SK-N-SH (cell line): Measurements from ENCODE around the gene FIBP. TPM values are rescaled to one million over a fixed set of nuclear protein-coding genes. Genes with fewer than 3 reads are reported as not detected.

ENCODE experiments used
- CTCF ChIA-PET: fragments of 300-600, 350-600 bp; formaldehyde crosslinking; extraction: SDS; loops from one replicate; lab custom pipeline; 2021; lab: Yijun Ruan, JAX
- POLR2A ChIA-PET: fragments of 350-600 bp; sonication (Branson Sonifier 250); formaldehyde crosslinking; extraction: SDS; loops from one replicate; lab custom pipeline; 2020; ENCODE audit warnings: antibody characterized with exemption, inconsistent platforms; lab: Yijun Ruan, JAX
- DNase-seq: peaks from one replicate; pipeline ENCODE4 v3.0.0; 2012
- H2AFZ ChIP-seq: fragments of 200-600 bp; sonication (generic); 2 replicates; pipeline ENCODE4 v1.8.1; 2016; ENCODE audit warnings: antibody characterized with exemption, mild to moderate bottlenecking, low read depth
- H3F3A ChIP-seq: fragments of 200-600 bp; sonication (generic); replicated peaks from 2 replicates; pipeline ENCODE3; 2016; ENCODE audit warnings: antibody characterized with exemption, mild to moderate bottlenecking; ENCODE audit not compliant: insufficient read depth
- H3K27ac ChIP-seq, 2 experiments: fragments of 200-500 bp in 1 of 2; fragments of 200-600 bp in 1 of 2; sonication (Bioruptor generic) in 1 of 2; sonication (generic), shearing (Covaris generic) in 1 of 2; 2 replicates each; pipeline versions ENCODE4 v1.5.1 to v1.6.1; 2014 to 2016; ENCODE audit warnings: low read depth in 2 of 2, inconsistent platforms in 1 of 2, low read length in 1 of 2, mild to moderate bottlenecking in 1 of 2, mixed read lengths in 1 of 2
- H3K27me3 ChIP-seq: fragments of 200-600 bp; sonication (generic), shearing (Covaris generic); 2 replicates; pipeline ENCODE4 v1.6.1; 2016; ENCODE audit warnings: mixed run types; ENCODE audit not compliant: insufficient read depth
- H3K36me3 ChIP-seq, 2 experiments: fragments of 200-500 bp in 1 of 2; fragments of 200-600 bp in 1 of 2; sonication (Bioruptor generic) in 1 of 2; sonication (generic) in 1 of 2; replicated peaks in 1 of 2; 2 replicates each; pipeline versions ENCODE3 to v1.5.1; 2014 to 2016; ENCODE audit warnings: low read length in 1 of 2, mild to moderate bottlenecking in 1 of 2; ENCODE audit not compliant: insufficient read depth in 2 of 2, control insufficient read depth in 1 of 2
- H3K4me1 ChIP-seq, 2 experiments: fragments of 200-500 bp in 1 of 2; fragments of 200-600 bp in 1 of 2; sonication (Bioruptor generic) in 1 of 2; sonication (generic), shearing (Covaris generic) in 1 of 2; 2 replicates each; pipeline versions ENCODE4 v1.5.1 to v1.6.1; 2014 to 2016; ENCODE audit warnings: low read depth in 1 of 2, low read length in 1 of 2, mixed run types in 1 of 2; ENCODE audit not compliant: insufficient read depth in 2 of 2, control insufficient read depth in 1 of 2
- H3K4me2 ChIP-seq: fragments of 200-600 bp; sonication (generic), shearing (Covaris generic); 2 replicates; pipeline ENCODE4 v1.6.1; 2017; ENCODE audit warnings: mixed run types
- H3K4me3 ChIP-seq, 2 experiments: fragments of 200-500 bp in 1 of 2; fragments of 200-600 bp in 1 of 2; sonication (Bioruptor generic) in 1 of 2; sonication (generic), shearing (Covaris generic) in 1 of 2; 2 replicates each; pipeline versions ENCODE4 v1.5.1 to v1.8.1; 2014 to 2016; ENCODE audit warnings: low read depth in 2 of 2, inconsistent platforms in 1 of 2, low read length in 1 of 2, mild to moderate bottlenecking in 1 of 2, mixed read lengths in 1 of 2, moderate library complexity in 1 of 2
- H3K79me2 ChIP-seq: fragments of 200-600 bp; sonication (generic); 2 replicates; pipeline ENCODE4 v1.8.1; 2017; ENCODE audit warnings: mild to moderate bottlenecking; ENCODE audit not compliant: insufficient read depth
- H3K9ac ChIP-seq: fragments of 200-600 bp; sonication (generic); 2 replicates; pipeline ENCODE4 v1.6.1; 2017; ENCODE audit warnings: mixed run types
- H3K9me2 ChIP-seq: fragments of 200-600 bp; sonication (generic); 2 replicates; pipeline ENCODE4 v1.6.1; 2017; ENCODE audit warnings: mixed run types
- H3K9me3 ChIP-seq: fragments of 200-600 bp; sonication (generic); 2 replicates; pipeline ENCODE4 v1.6.1; 2017; ENCODE audit warnings: mixed run types, mild to moderate bottlenecking, moderate library complexity
- H4K20me1 ChIP-seq: fragments of 200-600 bp; sonication (generic); 2 replicates; pipeline ENCODE4 v1.6.1; 2017; ENCODE audit warnings: mild to moderate bottlenecking, mixed run types; ENCODE audit not compliant: insufficient read depth
- CHD2 ChIP-seq: fragments of 150-350 bp; IDR thresholded peaks from 2 replicates; pipeline ENCODE4 v1.6.1; 2018; ENCODE audit warnings: low read length; ENCODE audit not compliant: partially characterized antibody
- EP300 ChIP-seq, 2 experiments: IDR thresholded peaks; 2 replicates each; pipeline versions ENCODE4 v1.4.0 to v1.6.1; 2012; ENCODE audit warnings: borderline replicate concordance in 1 of 2, low read depth in 1 of 2, low read length in 1 of 2
- FOXM1 ChIP-seq: IDR thresholded peaks from 2 replicates; pipeline ENCODE4 v1.4.0; 2012; ENCODE audit warnings: low read depth, mild to moderate bottlenecking
- PBX3 ChIP-seq: IDR thresholded peaks from 2 replicates; pipeline ENCODE4; 2012
- ZBTB33 ChIP-seq: IDR thresholded peaks from 2 replicates; pipeline ENCODE4 v1.4.0; 2012; ENCODE audit warnings: low read depth, borderline replicate concordance
- WGBS: methylation state at CpG from one replicate; pipeline ENCODE4 v1.1.6; 2017; ENCODE audit warnings: low lambda C conversion rate; 5-methylcytosine and 5-hydroxymethylcytosine counted together
- polyA plus RNA-seq, 3 experiments: library from polyadenylated mRNA; depleted of rRNA; stranded (reverse); fragments of >200 nt; gene quantifications; 2 replicates each; pipeline ENCODE4 v1.2.3, GENCODE V29; 2012

FIBP gene
- polyA plus RNA-seq, 1 of the 3 experiments (the other 2 are of a cell fraction), result 190 TPM

- peaks cover 10 to 18% of the 10 kb centered on the region in 2 experiments; a peak in 3 of 4 replicates for H3K4me1 ChIP-seq
- 93% methylated on average over 11 of the region's 18 CpGs for WGBS
- no peak for DNase-seq
- no peak overlapping the region; a peak in 1 of 4 replicates for H3K27ac ChIP-seq
- H3K9ac ChIP-seq, result no peak overlapping the region
- no peaks in the 10 kb centered on the region; the same call in 1 of the 2 replicates for H4K20me1 ChIP-seq
- H3K4me2 ChIP-seq, result no peak overlapping the region
- POLR2A ChIA-PET, result no interaction called here
- no peaks in the 10 kb centered on the region for H3K9me3 ChIP-seq
- TF ChIP-seq EP300 (IDR thresholded peaks at IDR 0.05; ENCODE audit: borderline replicate concordance in 1 of 2, low read depth in 1 of 2, low read length in 1 of 2), result no peak
- no peak for TF ChIP-seq CHD2
- 0 out of 2 replicates have a peak, but pooled peaks have one; percentile 21 for TF ChIP-seq PBX3
- TF ChIP-seq ZBTB33, result no peak
- TF ChIP-seq, all 33 proteins: peak for 1
- CTCF ChIA-PET, result interaction anchor here (18.4 kb wide), 1 partner anchor 20 kb away, joined by 374 read pairs; the partner anchor contains the start of genes CCDC85B, CTSW and FIBP
- Histone ChIP-seq H3K4me3 (no peak overlapping the region), H3K79me2 (peaks cover 45% of the 10 kb centered on the region), H2AFZ (no peak overlapping the region), H3F3A (peaks cover 55% of the 10 kb centered on the region), H3K27me3 (no peaks in the 10 kb centered on the region), H3K9me2 (no peaks in the 10 kb centered on the region), H3K36me3 (peaks cover 46 to 81% of the 10 kb centered on the region in 2 experiments)
These were observed 23.4 kb downstream of the FIBP start for GRCh38 chr11:65864706-65865471.

- CTCF ChIA-PET, result interaction anchor here (5.7 to 18.4 kb wide), 2 partner anchors 7 to 21 kb away, joined by 89 to 374 read pairs; partner anchors contain the start of genes CCDC85B, CTSW, EFEMP2 and FIBP
These were observed 24.2 kb downstream of the FIBP start for GRCh38 chr11:65863889-65864705.

More at GRCh38 chr11:65863889-65864705, 24.2 kb downstream of the FIBP start:
- H3K9me2 ChIP-seq, result no peaks in the 10 kb centered on the region
- no peak overlapping the region for H3K9ac ChIP-seq
- H4K20me1 ChIP-seq, result no peaks in the 10 kb centered on the region; the same call in 1 of the 2 replicates
- no peak overlapping the region for H2AFZ ChIP-seq
- H3K4me3 ChIP-seq, result no peak overlapping the region
- H3K4me2 ChIP-seq, result no peak overlapping the region
- no peak overlapping the region for H3K27ac ChIP-seq
- H3K4me1 ChIP-seq, result peaks cover 10 to 21% of the 10 kb centered on the region in 2 experiments; a peak in 3 of 4 replicates
- H3K79me2 ChIP-seq, result peaks cover 45% of the 10 kb centered on the region
- H3K9me3 ChIP-seq, result no peaks in the 10 kb centered on the region
- POLR2A ChIA-PET, result interaction anchor here (1.3 to 1.4 kb wide), 2 partner anchors 8 to 24 kb away, joined by 3 to 11 read pairs; partner anchors contain the start of genes EFEMP2 and FIBP
- H3K36me3 ChIP-seq, result peaks cover 41 to 73% of the 10 kb centered on the region in 2 experiments
- no peak for DNase-seq
- WGBS, result 80% methylated on average over 6 of the region's 12 CpGs
- H3F3A ChIP-seq, result peaks cover 54% of the 10 kb centered on the region
- H3K27me3 ChIP-seq, result no peaks in the 10 kb centered on the region
- TF ChIP-seq EP300 (IDR thresholded peaks at IDR 0.05; ENCODE audit: borderline replicate concordance in 1 of 2, low read depth in 1 of 2, low read length in 1 of 2), result no peak
- no peak for TF ChIP-seq FOXM1
